DLD1 (cell line): Measurements from ENCODE around the gene EML1.

Experiments used
- in situ Hi-C: cut with HindIII; loops from 2 replicates; pipeline ENCODE4 v1.10.0; 2017; ENCODE audit warnings: low sequenced_read_pairs

EML1 gene

GRCh38 chr14:99982537-99983250 is 189.5 kb downstream of the EML1 start:
- in situ Hi-C loops, result no loop called here

GRCh38 chr14:99983251-99984015 is 190.2 kb downstream of the EML1 start:
- in situ Hi-C loops, result no loop called here

GRCh38 chr14:99984036-99984435 is 190.8 kb downstream of the EML1 start:
- in situ Hi-C loops, result no loop called here

GRCh38 chr14:99986396-99986795 is 193.2 kb downstream of the EML1 start:
- in situ Hi-C loops, result no loop called here

GRCh38 chr14:99989032-99989431 is 195.8 kb downstream of the EML1 start:
- in situ Hi-C loops, result no loop called here

GRCh38 chr14:99990268-99991170 is 197.3 kb downstream of the EML1 start:
- in situ Hi-C loops, result no loop called here

- in situ Hi-C loops, result no loop called here
Measured at GRCh38 chr14:99991331-99991730, 198.1 kb downstream of the EML1 start.
